ENCODE data around the gene UGT1A1.

DNA sequence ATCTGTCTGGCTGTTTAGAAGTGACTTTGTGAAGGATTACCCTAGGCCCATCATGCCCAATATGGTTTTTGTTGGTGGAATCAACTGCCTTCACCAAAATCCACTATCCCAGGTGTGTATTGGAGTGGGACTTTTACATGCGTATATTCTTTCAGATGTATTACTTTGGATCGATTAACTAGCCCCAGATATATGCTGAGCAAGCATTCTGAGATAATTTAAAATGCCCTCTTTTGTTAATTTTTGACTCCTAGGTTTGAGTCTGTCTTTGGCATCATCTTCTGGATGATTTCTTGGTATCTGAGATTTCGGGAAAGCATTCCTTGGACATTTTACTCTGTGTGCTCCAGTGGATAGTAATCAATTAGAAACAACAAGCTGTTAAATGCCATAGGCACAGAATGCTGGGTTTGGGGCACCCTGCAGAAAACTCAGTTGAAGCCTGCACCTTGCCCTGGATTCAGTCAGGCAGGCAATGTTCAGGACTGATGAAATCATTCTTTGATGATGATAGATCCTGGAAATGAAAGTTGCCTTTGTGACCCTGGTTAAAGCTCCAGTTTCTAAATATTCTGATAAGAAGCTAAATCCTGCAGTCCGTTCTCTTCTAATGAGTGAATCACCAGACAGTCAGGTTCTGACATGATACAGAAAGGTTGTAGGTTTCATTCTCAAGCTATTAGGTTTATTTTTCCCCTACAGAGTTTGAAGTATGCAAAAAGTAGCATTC lies 1.1 kb downstream of the UGT1A1 start:
- TF ChIP-seq TCF3 (IDR thresholded peaks at IDR 0.05; ENCODE audit: borderline replicate concordance, insufficient read depth, low read depth, low read length) (no peak), EP300 (IDR thresholded peaks at IDR 0.05; ENCODE audit: borderline replicate concordance in 1 of 2, control insufficient read depth in 1 of 2, low read depth in 2 of 2, low read length in 2 of 2) (no peak), CTCF (IDR thresholded peaks at IDR 0.05 in 2 of 3, conservative IDR thresholded peaks at IDR 0.05 in 1 of 3; ENCODE audit: control insufficient read depth in 2 of 3, extremely low read depth in 1 of 3, insufficient read depth in 1 of 3, low read depth in 3 of 3, low read length in 3 of 3) (no peak), EZH2 (IDR thresholded peaks at IDR 0.05; ENCODE audit: borderline replicate concordance, control insufficient read depth, low read depth, low read length) (no peak), FOS (IDR thresholded peaks at IDR 0.05; ENCODE audit: borderline replicate concordance, extremely low read depth, insufficient read length) (no peak), RAD21 (IDR thresholded peaks at IDR 0.05; ENCODE audit: insufficient read depth, low read depth, low read length) (no peak)

Measured in GM12878 (cell line).